ENCODE data around the gene SSBP4. TPM values are rescaled to one million over a fixed set of nuclear protein-coding genes. Genes with fewer than 3 reads are reported as not detected.

The SSBP4 gene
- polyA plus RNA-seq, 2 of the 4 experiments (the other 2 are of a cell fraction): 6.9 to 43.2 TPM

DNA sequence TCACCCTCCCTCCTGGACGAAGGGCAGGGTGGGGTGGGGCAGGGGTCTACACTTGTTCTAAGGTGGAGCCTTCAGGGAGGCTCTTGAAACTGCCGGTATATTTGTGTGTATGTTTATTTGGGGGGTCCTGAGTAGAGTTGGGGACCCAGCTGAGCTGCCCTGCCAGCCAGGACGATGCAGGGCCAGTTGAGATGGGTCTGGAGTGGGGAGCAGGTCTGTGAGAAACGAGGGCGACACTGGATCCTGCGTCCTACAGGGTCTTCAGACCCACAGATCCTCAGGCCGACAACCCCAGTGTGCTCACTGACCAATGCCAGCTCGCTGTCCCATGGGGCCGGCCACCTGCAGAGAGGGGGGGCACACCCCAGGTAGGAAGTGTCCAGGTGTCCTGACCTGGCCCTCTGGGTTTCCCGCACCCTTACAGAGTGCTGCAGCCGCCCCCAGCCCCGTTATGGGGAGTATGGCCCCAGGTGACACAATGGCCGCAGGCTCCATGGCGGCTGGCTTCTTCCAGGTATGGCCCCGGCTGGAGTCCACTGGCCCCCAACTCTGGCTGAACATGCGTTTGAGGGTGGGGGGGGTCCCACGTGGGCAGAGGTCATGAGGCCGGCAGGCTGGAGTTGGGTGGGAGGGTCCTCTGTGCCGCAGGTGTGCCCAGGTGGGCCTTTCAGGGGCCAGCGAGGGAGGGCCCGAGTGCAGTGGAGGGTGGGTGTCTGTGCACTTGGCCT, 11.4 kb downstream of the SSBP4 start:
- ChIA-PET CTCF (interaction anchor here (2.3 kb wide), 1 partner anchor 20 kb away, joined by 7 read pairs; no protein-coding TSS in a partner anchor), POLR2A (no interaction called here)
- no peak overlapping the region for H3K4me3 ChIP-seq
- ATAC-seq (no peak), FAIRE-seq (no peak), DNase-seq (ENCODE audit: low read depth in 1 of 2, low spot score in 1 of 2) (no peak)
- H3K4me1 ChIP-seq: peaks cover 30% of the 10 kb centered on the region
- no peak for TF ChIP-seq ZNF302 (CRISPR knock-in tag; IDR thresholded peaks at IDR 0.05)
- TF ChIP-seq MAFK (IDR thresholded peaks at IDR 0.05; ENCODE audit: partially characterized antibody): no peak
- no peak for TF ChIP-seq JUN (IDR thresholded peaks at IDR 0.05)
- TF ChIP-seq POLR2AphosphoS2 (conservative IDR thresholded peaks at IDR 0.05; ENCODE audit: low read length): no peak
- no peak for TF ChIP-seq POLR2A (IDR thresholded peaks at IDR 0.05; ENCODE audit: low read length)
- TF ChIP-seq, protein P1, sequence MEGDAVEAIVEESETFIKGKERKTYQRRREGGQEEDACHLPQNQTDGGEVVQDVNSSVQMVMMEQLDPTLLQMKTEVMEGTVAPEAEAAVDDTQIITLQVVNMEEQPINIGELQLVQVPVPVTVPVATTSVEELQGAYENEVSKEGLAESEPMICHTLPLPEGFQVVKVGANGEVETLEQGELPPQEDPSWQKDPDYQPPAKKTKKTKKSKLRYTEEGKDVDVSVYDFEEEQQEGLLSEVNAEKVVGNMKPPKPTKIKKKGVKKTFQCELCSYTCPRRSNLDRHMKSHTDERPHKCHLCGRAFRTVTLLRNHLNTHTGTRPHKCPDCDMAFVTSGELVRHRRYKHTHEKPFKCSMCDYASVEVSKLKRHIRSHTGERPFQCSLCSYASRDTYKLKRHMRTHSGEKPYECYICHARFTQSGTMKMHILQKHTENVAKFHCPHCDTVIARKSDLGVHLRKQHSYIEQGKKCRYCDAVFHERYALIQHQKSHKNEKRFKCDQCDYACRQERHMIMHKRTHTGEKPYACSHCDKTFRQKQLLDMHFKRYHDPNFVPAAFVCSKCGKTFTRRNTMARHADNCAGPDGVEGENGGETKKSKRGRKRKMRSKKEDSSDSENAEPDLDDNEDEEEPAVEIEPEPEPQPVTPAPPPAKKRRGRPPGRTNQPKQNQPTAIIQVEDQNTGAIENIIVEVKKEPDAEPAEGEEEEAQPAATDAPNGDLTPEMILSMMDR (IDR thresholded peaks at IDR 0.05): no peak
- TF ChIP-seq ZSCAN20 (CRISPR knock-in tag; IDR thresholded peaks at IDR 0.05): no peak
- no peak for TF ChIP-seq JUNB (IDR thresholded peaks at IDR 0.05)
- no peak for TF ChIP-seq ZC3H11A (IDR thresholded peaks at IDR 0.05)
- TF ChIP-seq KDM5A (IDR thresholded peaks at IDR 0.05): no peak
- TF ChIP-seq RCOR1 (IDR thresholded peaks at IDR 0.05; ENCODE audit: low read depth, low read length): no peak
- TF ChIP-seq CHD4 (IDR thresholded peaks at IDR 0.05; ENCODE audit: borderline replicate concordance): no peak
- TF ChIP-seq, protein P2, sequence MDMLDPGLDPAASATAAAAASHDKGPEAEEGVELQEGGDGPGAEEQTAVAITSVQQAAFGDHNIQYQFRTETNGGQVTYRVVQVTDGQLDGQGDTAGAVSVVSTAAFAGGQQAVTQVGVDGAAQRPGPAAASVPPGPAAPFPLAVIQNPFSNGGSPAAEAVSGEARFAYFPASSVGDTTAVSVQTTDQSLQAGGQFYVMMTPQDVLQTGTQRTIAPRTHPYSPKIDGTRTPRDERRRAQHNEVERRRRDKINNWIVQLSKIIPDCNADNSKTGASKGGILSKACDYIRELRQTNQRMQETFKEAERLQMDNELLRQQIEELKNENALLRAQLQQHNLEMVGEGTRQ (IDR thresholded peaks at IDR 0.05): no peak
- no peak for TF ChIP-seq FOSB (CRISPR knock-in tag; IDR thresholded peaks at IDR 0.05)
- H3K4me2 ChIP-seq: no peak overlapping the region
- H3K27ac ChIP-seq: peak overlapping the region in 1 of 2 experiments; percentile 95; a peak in 3 of 6 replicates
- 85% methylated on average over 10 of the region's 21 CpGs for WGBS (ENCODE audit: missing lambda C conversion rate)
- H3K9me3 ChIP-seq: no peaks in the 10 kb centered on the region

DNA sequence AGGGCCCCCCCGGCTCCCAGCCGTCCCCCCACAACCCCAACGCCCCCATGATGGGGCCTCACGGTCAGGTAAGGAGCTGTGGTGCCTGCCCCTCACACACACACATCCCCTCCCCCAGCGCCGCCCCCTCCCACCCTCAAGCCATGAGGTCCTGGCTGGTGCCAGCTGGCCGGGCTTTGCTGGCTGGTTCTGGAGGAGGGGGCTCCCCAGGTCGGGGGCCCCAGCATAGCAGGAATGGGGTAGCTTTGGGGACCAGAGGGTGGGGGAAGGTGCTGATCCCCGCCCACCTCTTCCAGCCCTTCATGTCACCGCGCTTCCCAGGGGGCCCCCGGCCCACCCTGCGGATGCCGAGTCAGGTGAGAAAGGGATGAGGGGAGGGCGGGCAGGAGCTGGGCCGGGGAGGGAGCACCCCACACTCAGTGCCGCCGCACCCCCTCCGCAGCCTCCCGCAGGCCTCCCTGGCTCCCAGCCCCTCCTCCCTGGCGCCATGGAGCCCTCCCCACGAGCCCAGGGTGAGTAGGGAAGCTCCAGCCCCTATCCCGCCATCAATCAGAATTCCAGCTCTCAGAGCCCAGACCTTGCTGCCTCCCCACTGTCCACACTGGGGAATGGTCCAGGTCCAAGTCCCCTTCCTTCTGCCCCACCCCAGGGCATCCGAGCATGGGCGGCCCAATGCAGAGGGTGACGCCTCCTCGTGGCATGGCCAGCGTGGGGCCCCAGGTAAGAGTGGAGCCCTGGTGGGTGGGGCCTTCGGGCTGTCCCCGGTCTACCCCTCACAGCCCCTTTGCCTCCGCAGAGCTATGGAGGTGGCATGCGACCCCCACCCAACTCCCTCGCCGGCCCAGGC, 12.4 kb downstream of the SSBP4 start:
- Histone ChIP-seq H3K27ac (no peak overlapping the region), H3K4me2 (no peak overlapping the region), H3K4me3 (no peak overlapping the region), H3K9me3 (no peaks in the 10 kb centered on the region), H3K4me1 (peaks cover 21% of the 10 kb centered on the region)
- no peak for FAIRE-seq
- ChIA-PET POLR2A (no interaction called here), CTCF (interaction anchor here (1.2 to 2.3 kb wide), 4 partner anchors 19 to 81 kb away, joined by 3 to 7 read pairs (median 5); no protein-coding TSS in a partner anchor)
- TF ChIP-seq MAFK (IDR thresholded peaks at IDR 0.05; ENCODE audit: partially characterized antibody) (no peak), JUNB (IDR thresholded peaks at IDR 0.05) (no peak), SMC3 (IDR thresholded peaks at IDR 0.05) (no peak)
- 93% methylated on average over 5 of the region's 34 CpGs for WGBS (ENCODE audit: missing lambda C conversion rate)
- ATAC-seq: no peak
- DNase-seq (ENCODE audit: low read depth in 1 of 2, low spot score in 1 of 2): no peak

DNA sequence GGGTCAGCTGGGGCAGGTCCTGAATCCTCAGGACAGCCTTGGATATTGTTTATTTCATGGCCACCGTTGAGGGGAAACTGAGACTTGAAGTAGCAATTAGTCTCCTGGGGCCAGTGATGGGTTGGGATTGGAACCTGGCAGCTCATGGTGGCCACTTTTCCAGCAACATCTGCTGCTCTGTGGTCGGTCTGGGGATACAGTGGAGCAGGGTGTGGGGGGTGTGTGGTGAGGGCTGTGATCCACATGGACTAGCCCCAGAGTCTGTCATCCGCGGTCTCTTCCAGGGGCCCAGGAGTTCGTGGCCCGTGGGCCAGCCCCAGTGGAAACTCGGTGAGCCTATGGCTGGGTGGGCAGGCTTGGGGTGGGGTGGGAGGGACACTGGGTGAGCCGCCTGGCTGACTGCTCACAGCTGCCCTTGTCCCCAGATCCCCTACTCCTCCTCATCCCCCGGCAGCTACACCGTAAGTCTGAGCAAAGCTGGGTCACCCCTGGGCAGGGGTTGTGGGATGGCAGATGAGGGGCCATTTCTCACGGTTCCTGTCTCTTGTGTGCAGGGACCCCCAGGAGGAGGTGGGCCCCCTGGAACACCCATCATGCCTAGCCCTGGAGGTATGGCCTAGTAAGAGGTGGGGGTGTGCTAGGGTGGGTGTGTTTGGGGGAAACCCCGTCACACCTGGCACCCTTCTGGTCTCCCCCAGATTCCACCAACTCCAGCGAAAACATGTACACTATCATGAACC, 13.2 kb downstream of the SSBP4 start:
- ATAC-seq: no peak
- Histone ChIP-seq H3K27ac (no peak overlapping the region), H3K4me1 (peaks cover 21% of the 10 kb centered on the region), H3K9me3 (no peaks in the 10 kb centered on the region), H3K4me2 (no peak overlapping the region), H3K4me3 (no peak overlapping the region)
- no peak for FAIRE-seq
- CTCF ChIA-PET: interaction anchor here (1.2 to 2.3 kb wide), 4 partner anchors 18 to 82 kb away, joined by 3 to 7 read pairs (median 5); no protein-coding TSS in a partner anchor
- DNase-seq (ENCODE audit: low read depth in 1 of 2, low spot score in 1 of 2): no peak
- TF ChIP-seq, protein P3, sequence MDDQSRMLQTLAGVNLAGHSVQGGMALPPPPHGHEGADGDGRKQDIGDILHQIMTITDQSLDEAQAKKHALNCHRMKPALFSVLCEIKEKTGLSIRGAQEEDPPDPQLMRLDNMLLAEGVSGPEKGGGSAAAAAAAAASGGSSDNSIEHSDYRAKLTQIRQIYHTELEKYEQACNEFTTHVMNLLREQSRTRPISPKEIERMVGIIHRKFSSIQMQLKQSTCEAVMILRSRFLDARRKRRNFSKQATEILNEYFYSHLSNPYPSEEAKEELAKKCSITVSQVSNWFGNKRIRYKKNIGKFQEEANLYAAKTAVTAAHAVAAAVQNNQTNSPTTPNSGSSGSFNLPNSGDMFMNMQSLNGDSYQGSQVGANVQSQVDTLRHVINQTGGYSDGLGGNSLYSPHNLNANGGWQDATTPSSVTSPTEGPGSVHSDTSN (IDR thresholded peaks at IDR 0.05): no peak
- TF ChIP-seq PHF8 (IDR thresholded peaks at IDR 0.05; ENCODE audit: borderline replicate concordance, low read depth): no peak
- no peak for TF ChIP-seq SMC3 (IDR thresholded peaks at IDR 0.05)
- TF ChIP-seq NR3C1 (IDR thresholded peaks at IDR 0.05): no peak
- TF ChIP-seq KDM1A (IDR thresholded peaks at IDR 0.05; ENCODE audit: low read depth): no peak
- TF ChIP-seq MAZ (IDR thresholded peaks at IDR 0.05; ENCODE audit: borderline replicate concordance, low read depth, low read length): no peak
- no peak for TF ChIP-seq EP300 (IDR thresholded peaks at IDR 0.05)
- TF ChIP-seq EHMT2 (IDR thresholded peaks at IDR 0.05; ENCODE audit: low read depth): no peak
- TF ChIP-seq, protein P4, sequence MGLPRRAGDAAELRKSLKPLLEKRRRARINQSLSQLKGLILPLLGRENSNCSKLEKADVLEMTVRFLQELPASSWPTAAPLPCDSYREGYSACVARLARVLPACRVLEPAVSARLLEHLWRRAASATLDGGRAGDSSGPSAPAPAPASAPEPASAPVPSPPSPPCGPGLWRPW (IDR thresholded peaks at IDR 0.05): no peak
- TF ChIP-seq, protein P5, sequence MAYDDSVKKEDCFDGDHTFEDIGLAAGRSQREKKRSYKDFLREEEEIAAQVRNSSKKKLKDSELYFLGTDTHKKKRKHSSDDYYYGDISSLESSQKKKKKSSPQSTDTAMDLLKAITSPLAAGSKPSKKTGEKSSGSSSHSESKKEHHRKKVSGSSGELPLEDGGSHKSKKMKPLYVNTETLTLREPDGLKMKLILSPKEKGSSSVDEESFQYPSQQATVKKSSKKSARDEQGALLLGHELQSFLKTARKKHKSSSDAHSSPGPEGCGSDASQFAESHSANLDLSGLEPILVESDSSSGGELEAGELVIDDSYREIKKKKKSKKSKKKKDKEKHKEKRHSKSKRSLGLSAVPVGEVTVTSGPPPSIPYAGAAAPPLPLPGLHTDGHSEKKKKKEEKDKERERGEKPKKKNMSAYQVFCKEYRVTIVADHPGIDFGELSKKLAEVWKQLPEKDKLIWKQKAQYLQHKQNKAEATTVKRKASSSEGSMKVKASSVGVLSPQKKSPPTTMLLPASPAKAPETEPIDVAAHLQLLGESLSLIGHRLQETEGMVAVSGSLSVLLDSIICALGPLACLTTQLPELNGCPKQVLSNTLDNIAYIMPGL (CRISPR knock-in tag; IDR thresholded peaks at IDR 0.05; ENCODE audit: borderline replicate concordance): no peak
- TF ChIP-seq KDM5A (IDR thresholded peaks at IDR 0.05): no peak
- TF ChIP-seq EHF (CRISPR knock-in tag; IDR thresholded peaks at IDR 0.05): no peak
- TF ChIP-seq FOSB (CRISPR knock-in tag; IDR thresholded peaks at IDR 0.05): no peak
- 88% methylated on average over 4 of the region's 13 CpGs for WGBS (ENCODE audit: missing lambda C conversion rate)
- POLR2A ChIA-PET: no interaction called here
